Activated T-cell treated with anti-CD3 and anti-CD28 coated beads, Interleukin-2, amount 50 U/mL, for 72 hours (primary cell): Measurements from ENCODE around the gene GMDS. TPM values are rescaled to one million over a fixed set of nuclear protein-coding genes. Genes with fewer than 3 reads are reported as not detected.
A peak's percentile ranks its signal among the peaks of the same experiment; 100 is the strongest.

Experiments
- ATAC-seq, 2 donors: fragments of 150-1000 bp; cut with Tn5 transposase; replicated peaks in 1 of 2; 2 replicates each; pipeline ENCODE4 v1.10.0; 2021; ENCODE audit warnings: moderate library complexity in 2 of 2, mild to moderate bottlenecking in 1 of 2
- DNase-seq, 2 donors: peaks; one replicate each; pipeline ENCODE4 v3.0.0; 2021 to 2022; ENCODE audit warnings: mixed read lengths in 1 of 2
- H3K27ac Mint-ChIP-seq: one replicate; pipeline ENCODE4 v1.8.0; 2022; ENCODE audit warnings: mild to moderate bottlenecking, moderate library complexity, mixed read lengths
- H3K27me3 Mint-ChIP-seq: one replicate; pipeline ENCODE4 v1.8.0; 2022; ENCODE audit warnings: low read depth, mixed read lengths
- H3K36me3 Mint-ChIP-seq, 2 donors: one replicate each; pipeline ENCODE4 v1.8.0; 2022; ENCODE audit warnings: mixed read lengths in 2 of 2, mild to moderate bottlenecking in 1 of 2; ENCODE audit not compliant: insufficient read depth in 2 of 2
- H3K4me1 Mint-ChIP-seq: one replicate; pipeline ENCODE4 v1.8.0; 2022; ENCODE audit warnings: low read depth, mixed read lengths
- H3K4me3 Mint-ChIP-seq, 2 donors: one replicate each; pipeline ENCODE4 v1.8.0; 2022; ENCODE audit warnings: mild to moderate bottlenecking in 2 of 2, mixed read lengths in 2 of 2, moderate library complexity in 2 of 2
- H3K9me3 Mint-ChIP-seq, 2 donors: one replicate each; pipeline ENCODE4 v1.8.0; 2022; ENCODE audit warnings: mixed read lengths in 2 of 2
- total RNA-seq, 2 donors: library from RNA; stranded (reverse); gene quantifications; one replicate each; pipeline ENCODE4 v1.2.3, GENCODE V29; 2022

GMDS gene
- total RNA-seq, 2 donors from 2014 or later: 23.8 to 33.0 TPM

GRCh38 chr6:1786455-1787453 is 458.7 kb downstream of the GMDS start:
- Mint-ChIP-seq H3K27me3 (no peaks in the 10 kb centered on the region), H3K9me3 (no peaks in the 10 kb centered on the region), H3K4me3 (peak overlapping the region in 1 of 2 donors; percentile 31), H3K4me1 (no peaks in the 10 kb centered on the region), H3K27ac (peak overlapping the region; percentile 22), H3K36me3 (no peaks in the 10 kb centered on the region)
- DNase-seq: peak; percentile 9 to 45
- ATAC-seq: peak; percentile 67 to 99

GRCh38 chr6:1784422-1784884 is 461.0 kb downstream of the GMDS start:
- Mint-ChIP-seq H3K27me3 (no peaks in the 10 kb centered on the region), H3K4me1 (no peaks in the 10 kb centered on the region), H3K27ac (no peak overlapping the region), H3K36me3 (no peaks in the 10 kb centered on the region), H3K4me3 (no peak overlapping the region), H3K9me3 (no peaks in the 10 kb centered on the region)
- DNase-seq: no peak
- no peak for ATAC-seq

- Mint-ChIP-seq H3K27me3 (no peaks in the 10 kb centered on the region), H3K36me3 (no peaks in the 10 kb centered on the region), H3K27ac (no peak overlapping the region), H3K4me3 (no peak overlapping the region), H3K9me3 (no peaks in the 10 kb centered on the region), H3K4me1 (no peaks in the 10 kb centered on the region)
- no peak for ATAC-seq
- DNase-seq: no peak
Observed at GRCh38 chr6:1781817-1782184, 463.6 kb downstream of the GMDS start.

- no peaks in the 10 kb centered on the region for H3K4me1 Mint-ChIP-seq
- no peak for DNase-seq
- no peaks in the 10 kb centered on the region for H3K27me3 Mint-ChIP-seq
- ATAC-seq: no peak
- H3K36me3 Mint-ChIP-seq: no peaks in the 10 kb centered on the region
- no peak overlapping the region for H3K4me3 Mint-ChIP-seq
- H3K9me3 Mint-ChIP-seq: no peaks in the 10 kb centered on the region
- no peak overlapping the region for H3K27ac Mint-ChIP-seq
Observed at GRCh38 chr6:1781152-1781816, 464.1 kb downstream of the GMDS start.

- H3K27ac Mint-ChIP-seq: no peak overlapping the region
- H3K27me3 Mint-ChIP-seq: no peaks in the 10 kb centered on the region
- no peak for ATAC-seq
- no peaks in the 10 kb centered on the region for H3K4me1 Mint-ChIP-seq
- no peak overlapping the region for H3K4me3 Mint-ChIP-seq
- no peaks in the 10 kb centered on the region for H3K9me3 Mint-ChIP-seq
- no peaks in the 10 kb centered on the region for H3K36me3 Mint-ChIP-seq
- no peak for DNase-seq
Observed at GRCh38 chr6:1780251-1780867, 465.0 kb downstream of the GMDS start.

- no peak overlapping the region for H3K27ac Mint-ChIP-seq
- H3K4me3 Mint-ChIP-seq: no peak overlapping the region
- H3K4me1 Mint-ChIP-seq: peaks cover 5% of the 10 kb centered on the region
- H3K27me3 Mint-ChIP-seq: no peaks in the 10 kb centered on the region
- no peak for DNase-seq
- no peaks in the 10 kb centered on the region for H3K36me3 Mint-ChIP-seq
- no peak for ATAC-seq
- H3K9me3 Mint-ChIP-seq: no peaks in the 10 kb centered on the region
Observed at GRCh38 chr6:1778686-1779235, 466.6 kb downstream of the GMDS start.

- no peak for ATAC-seq
- H3K27ac Mint-ChIP-seq: no peak overlapping the region
Observed at GRCh38 chr6:1777921-1778685, 467.3 kb downstream of the GMDS start.

GRCh38 chr6:1775441-1775840 is 470.0 kb downstream of the GMDS start:
- no peaks in the 10 kb centered on the region for H3K27me3 Mint-ChIP-seq
- ATAC-seq: no peak
- H3K4me3 Mint-ChIP-seq: no peak overlapping the region
- H3K9me3 Mint-ChIP-seq: no peaks in the 10 kb centered on the region
- no peaks in the 10 kb centered on the region for H3K36me3 Mint-ChIP-seq
- H3K27ac Mint-ChIP-seq: no peak overlapping the region
- DNase-seq: no peak
- peaks cover 21% of the 10 kb centered on the region for H3K4me1 Mint-ChIP-seq

More at GRCh38 chr6:1777921-1778685, 467.3 kb downstream of the GMDS start:
- no peak overlapping the region for H3K4me3 Mint-ChIP-seq
- no peaks in the 10 kb centered on the region for H3K9me3 Mint-ChIP-seq
- no peaks in the 10 kb centered on the region for H3K27me3 Mint-ChIP-seq
- no peaks in the 10 kb centered on the region for H3K36me3 Mint-ChIP-seq
- no peak for DNase-seq
- H3K4me1 Mint-ChIP-seq: peaks cover 5% of the 10 kb centered on the region

- H3K36me3 Mint-ChIP-seq: no peaks in the 10 kb centered on the region
- DNase-seq (no peak), ATAC-seq (no peak)
- no peak overlapping the region for H3K4me3 Mint-ChIP-seq
- no peaks in the 10 kb centered on the region for H3K27me3 Mint-ChIP-seq
- H3K27ac Mint-ChIP-seq: no peak overlapping the region
- peaks cover 28% of the 10 kb centered on the region for H3K4me1 Mint-ChIP-seq
- no peaks in the 10 kb centered on the region for H3K9me3 Mint-ChIP-seq
Observed at GRCh38 chr6:1774226-1774915, 471.0 kb downstream of the GMDS start.

- DNase-seq (no peak), ATAC-seq (no peak)
- no peaks in the 10 kb centered on the region for H3K36me3 Mint-ChIP-seq
- no peaks in the 10 kb centered on the region for H3K9me3 Mint-ChIP-seq
- no peak overlapping the region for H3K27ac Mint-ChIP-seq
- H3K4me1 Mint-ChIP-seq: peaks cover 28% of the 10 kb centered on the region
- no peak overlapping the region for H3K4me3 Mint-ChIP-seq
- no peaks in the 10 kb centered on the region for H3K27me3 Mint-ChIP-seq
Observed at GRCh38 chr6:1773700-1774099, 471.7 kb downstream of the GMDS start.

- peak overlapping the region; percentile 29 for H3K27ac Mint-ChIP-seq
- peaks cover 32% of the 10 kb centered on the region for H3K4me1 Mint-ChIP-seq
- DNase-seq (peak; percentile 69 to 76), ATAC-seq (peak; percentile 91 to 95)
- no peaks in the 10 kb centered on the region for H3K36me3 Mint-ChIP-seq
- no peaks in the 10 kb centered on the region for H3K27me3 Mint-ChIP-seq
- H3K9me3 Mint-ChIP-seq: no peaks in the 10 kb centered on the region
- peak overlapping the region; percentile 37 to 79 for H3K4me3 Mint-ChIP-seq
Observed at GRCh38 chr6:1770968-1771723, 474.3 kb downstream of the GMDS start.
